Gastroesophageal sphincter (tissue), 4 donors: Measurements from ENCODE around the gene SLC7A6OS. TPM values are rescaled to one million over a fixed set of nuclear protein-coding genes. Genes with fewer than 3 reads are reported as not detected.

Source experiments
- ATAC-seq: fragments of 150-250 bp; one replicate; pipeline ENCODE4 v1.9.1; 2016; ENCODE audit warnings: mild to moderate bottlenecking, moderate library complexity
- H3K27ac ChIP-seq, 4 donors: fragments of 200-600 bp; sonication (generic) in 3 of 4; 1 replicate in 3 of 4; 2 replicates in 1 of 4; pipeline ENCODE4 v1.5.1; 2016 to 2019
- H3K27me3 ChIP-seq: fragments of 200-600 bp; sonication (generic); one replicate; pipeline ENCODE4 v1.5.1; 2019
- H3K36me3 ChIP-seq, 2 donors: fragments of 200-600 bp; sonication (generic); one replicate each; pipeline ENCODE4 v1.5.1; 2019; ENCODE audit warnings: control low read depth in 1 of 2
- H3K4me1 ChIP-seq, 3 donors: fragments of 200-600 bp; sonication (generic); 1 replicate in 2 of 3; 2 replicates in 1 of 3; pipeline ENCODE4 v1.5.1; 2016 to 2019; ENCODE audit warnings: control low read depth in 2 of 3
- H3K4me3 ChIP-seq, 2 donors: fragments of 200-600 bp; sonication (generic); one replicate each; pipeline ENCODE4 v1.5.1; 2019; ENCODE audit warnings: mild to moderate bottlenecking in 1 of 2, moderate library complexity in 1 of 2
- H3K9me3 ChIP-seq, 3 donors: fragments of 200-600 bp; sonication (generic); one replicate each; pipeline ENCODE4 v1.5.1; 2017 to 2019; ENCODE audit warnings: control low read depth in 2 of 3
- CTCF ChIP-seq, 4 experiments: fragments of 200-600 bp in 2 of 4; fragments of 450-650 bp in 2 of 4; sonication (generic) in 1 of 4; IDR thresholded peaks; one replicate each; pipeline ENCODE4 v1.5.1; 2017 to 2019; ENCODE audit warnings: antibody characterized with exemption in 4 of 4, mild to moderate bottlenecking in 2 of 4, moderate library complexity in 2 of 4
- EP300 ChIP-seq: sonication (generic); formaldehyde crosslinking; IDR thresholded peaks from one replicate; pipeline ENCODE4 v1.6.1; 2017; ENCODE audit warnings: antibody characterized with exemption, mild to moderate bottlenecking
- POLR2A ChIP-seq, 2 donors: fragments of 450-650 bp; IDR thresholded peaks; one replicate each; pipeline ENCODE4 v1.6.1; 2017; ENCODE audit warnings: antibody characterized with exemption in 2 of 2, mild to moderate bottlenecking in 2 of 2, moderate library complexity in 1 of 2
- POLR2AphosphoS5 ChIP-seq: sonication (generic); formaldehyde crosslinking; IDR thresholded peaks from one replicate; pipeline ENCODE4 v1.6.1; 2017; ENCODE audit warnings: antibody characterized with exemption
- WGBS, 2 donors: methylation state at CpG; one replicate each; pipeline ENCODE4 v1.1.5; 2018; ENCODE audit warnings: low coverage in 1 of 2; 5-methylcytosine and 5-hydroxymethylcytosine counted together
- total RNA-seq, 4 donors: library from RNA; depleted of rRNA; stranded (reverse); fragments of >200 nt; gene quantifications; one replicate each; pipeline ENCODE4 v1.1.0, GENCODE V29; 2016

The SLC7A6OS gene
- total RNA-seq, 4 donors from 2014 or later: 10.4 to 18.2 (median 11.2) TPM

DNA sequence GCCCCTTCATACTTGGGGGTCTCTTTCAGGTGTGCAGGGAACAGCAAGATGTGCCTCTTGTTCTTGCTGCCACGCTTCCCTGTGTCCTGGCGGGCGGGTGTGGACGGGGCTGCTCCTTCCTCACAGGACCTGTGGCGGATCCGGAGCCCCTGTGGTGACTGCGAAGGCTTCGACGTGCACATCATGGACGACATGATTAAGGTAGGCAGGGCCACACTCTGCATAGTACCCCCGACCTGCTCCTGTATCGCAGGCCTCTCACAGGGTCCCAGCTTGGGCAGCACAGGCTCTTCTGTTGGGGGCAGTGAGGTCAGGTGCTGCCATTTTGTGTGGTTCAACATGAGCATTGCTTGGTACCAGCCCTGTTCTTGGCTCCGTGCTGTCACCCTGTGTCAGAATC is 42.6 kb upstream of the SLC7A6OS start:
- H3K9me3 ChIP-seq: no peaks in the 10 kb centered on the region
- no peak overlapping the region for H3K27ac ChIP-seq
- WGBS, 2 donors: 88 to 93% methylated on average over 1 to 3 of the region's 13 CpGs
- H3K36me3 ChIP-seq: peaks cover 0 to 100% of the 10 kb centered on the region in 2 donors
- no peak overlapping the region for H3K4me3 ChIP-seq
- H3K4me1 ChIP-seq: no peaks in the 10 kb centered on the region
- no peaks in the 10 kb centered on the region for H3K27me3 ChIP-seq
- TF ChIP-seq EP300 (no peak), POLR2A (IDR thresholded peaks at IDR 0.05) (no peak), CTCF (IDR thresholded peaks at IDR 0.05) (no peak), POLR2AphosphoS5 (no peak)
- no peak for ATAC-seq

DNA sequence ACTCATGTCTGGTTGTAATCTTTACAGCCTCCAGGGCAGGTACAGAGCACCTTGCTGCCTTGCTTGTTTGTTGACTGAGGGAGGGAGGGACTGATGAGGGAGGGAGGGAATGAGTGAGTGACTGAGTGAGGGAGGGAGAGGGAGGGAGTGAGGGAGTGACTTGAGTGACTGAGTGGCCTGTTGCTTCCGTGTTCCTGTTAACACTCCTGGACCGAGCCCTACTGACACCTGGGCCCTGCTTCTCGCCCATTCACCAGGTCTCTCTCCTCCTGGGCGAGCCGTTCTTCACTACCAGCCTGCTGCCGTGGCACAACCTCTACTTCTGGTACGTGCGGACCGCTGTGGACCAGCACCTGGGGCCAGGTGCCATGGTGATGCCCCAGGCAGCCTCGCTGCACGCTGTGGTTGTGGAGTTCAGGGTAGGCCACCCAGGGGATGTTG is 41.3 kb upstream of the SLC7A6OS start:
- H3K36me3 ChIP-seq: peaks cover 0 to 100% of the 10 kb centered on the region in 2 donors
- no peaks in the 10 kb centered on the region for H3K9me3 ChIP-seq
- TF ChIP-seq POLR2A (IDR thresholded peaks at IDR 0.05) (no peak), CTCF (IDR thresholded peaks at IDR 0.05) (no peak), POLR2AphosphoS5 (no peak), EP300 (no peak)
- no peaks in the 10 kb centered on the region for H3K27me3 ChIP-seq
- no peaks in the 10 kb centered on the region for H3K4me1 ChIP-seq
- H3K27ac ChIP-seq: no peak overlapping the region
- H3K4me3 ChIP-seq: no peak overlapping the region
- WGBS, 2 donors: 83 to 97% methylated on average over 3 to 7 of the region's 11 CpGs
- ATAC-seq: no peak

DNA sequence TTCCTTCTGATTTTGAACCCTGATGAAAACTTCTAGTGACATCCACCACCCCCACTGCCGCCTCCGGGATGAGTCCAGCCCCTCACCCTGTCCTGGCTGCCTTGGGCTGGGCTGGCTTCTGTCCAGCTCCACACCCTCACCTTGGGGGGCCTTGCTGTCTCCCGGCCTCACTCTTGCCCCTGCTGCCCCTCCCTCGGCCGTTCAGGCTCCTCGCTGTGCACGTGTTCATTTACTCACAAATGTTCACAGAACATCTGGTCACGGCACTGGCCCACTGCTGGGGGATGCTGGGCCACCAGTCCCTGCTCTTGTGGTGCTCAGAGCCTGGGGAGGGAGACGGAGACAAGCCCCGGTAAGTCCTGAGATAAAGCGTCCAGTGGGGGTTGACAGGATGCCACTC is 40.7 kb upstream of the SLC7A6OS start:
- no peak for ATAC-seq
- no peaks in the 10 kb centered on the region for H3K9me3 ChIP-seq
- H3K4me3 ChIP-seq: no peak overlapping the region
- no peaks in the 10 kb centered on the region for H3K4me1 ChIP-seq
- WGBS, 2 donors: 68 to 84% methylated on average over 3 to 4 of the region's 11 CpGs
- TF ChIP-seq CTCF (IDR thresholded peaks at IDR 0.05) (no peak), POLR2AphosphoS5 (no peak), EP300 (no peak), POLR2A (IDR thresholded peaks at IDR 0.05) (no peak)
- H3K27ac ChIP-seq: no peak overlapping the region
- H3K36me3 ChIP-seq: peaks cover 0 to 100% of the 10 kb centered on the region in 2 donors
- no peaks in the 10 kb centered on the region for H3K27me3 ChIP-seq

GRCh38 chr16:68350813-68351350 is 40.1 kb upstream of the SLC7A6OS start:
- H3K9me3 ChIP-seq: no peaks in the 10 kb centered on the region
- H3K4me3 ChIP-seq: no peak overlapping the region
- no peaks in the 10 kb centered on the region for H3K4me1 ChIP-seq
- TF ChIP-seq CTCF (IDR thresholded peaks at IDR 0.05) (no peak), POLR2AphosphoS5 (no peak), EP300 (no peak), POLR2A (IDR thresholded peaks at IDR 0.05) (no peak)
- no peak overlapping the region for H3K27ac ChIP-seq
- no peaks in the 10 kb centered on the region for H3K27me3 ChIP-seq
- ATAC-seq: no peak
- 81 to 85% methylated on average over 4 to 10 of the region's 10 CpGs for WGBS, 2 donors
- peaks cover 0 to 100% of the 10 kb centered on the region in 2 donors for H3K36me3 ChIP-seq

DNA sequence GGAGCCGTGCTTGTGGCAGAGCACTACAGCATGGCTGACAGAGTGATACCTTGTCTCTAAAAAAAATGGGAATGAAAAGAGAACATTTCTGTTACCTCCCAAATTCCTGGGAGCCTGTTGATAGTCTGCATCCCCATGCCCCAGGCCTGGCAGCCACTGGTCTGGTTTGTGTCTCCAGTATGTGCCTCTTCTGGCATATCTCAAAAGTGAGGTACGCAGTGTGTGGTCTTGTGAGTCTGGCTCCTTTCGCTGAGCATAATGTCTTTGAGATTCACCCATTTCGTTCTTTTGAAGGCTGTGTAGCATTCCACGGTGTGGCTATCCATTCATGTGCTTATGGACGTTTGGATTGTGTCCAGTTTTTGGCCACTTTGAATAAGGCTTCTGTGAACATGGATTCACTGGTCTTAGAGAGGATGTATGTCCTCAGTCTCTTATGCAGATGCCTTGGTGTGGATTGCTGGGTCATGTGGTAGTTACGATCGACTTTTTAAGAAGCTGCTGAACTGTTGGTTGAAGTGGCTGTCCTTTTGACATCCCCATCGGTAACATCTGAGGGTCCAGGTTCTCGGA is 39.2 kb upstream of the SLC7A6OS start:
- H3K9me3 ChIP-seq: no peaks in the 10 kb centered on the region
- no peak for ATAC-seq
- H3K27me3 ChIP-seq: no peaks in the 10 kb centered on the region
- peaks cover 0 to 100% of the 10 kb centered on the region in 2 donors for H3K36me3 ChIP-seq
- TF ChIP-seq CTCF (IDR thresholded peaks at IDR 0.05) (no peak), EP300 (no peak), POLR2AphosphoS5 (no peak), POLR2A (IDR thresholded peaks at IDR 0.05) (no peak)
- H3K4me3 ChIP-seq: no peak overlapping the region
- WGBS, 2 donors: 85 to 95% methylated on average over 8 of the region's 10 CpGs
- H3K27ac ChIP-seq: no peak overlapping the region
- no peaks in the 10 kb centered on the region for H3K4me1 ChIP-seq
